Keratinocyte (primary cell): Measurements from ENCODE around the gene ZNF689.
"Not testable (repeated sequence)": the region's sequence is repeated elsewhere in the genome, so short reads cannot be mapped to it uniquely, and the experiment has no call there.

ENCODE experiments used
- CTCF ChIP-seq, 3 experiments: IDR thresholded peaks in 1 of 3; conservative IDR thresholded peaks in 1 of 3; optimal IDR thresholded peaks in 1 of 3; 2 replicates in 2 of 3; 3 replicates in 1 of 3; pipeline versions ENCODE3 to v1.5.1; 2011; ENCODE audit warnings: low read length in 3 of 3, mild to moderate bottlenecking in 3 of 3, moderate library complexity in 2 of 3, control low read depth in 1 of 3, inconsistent platforms in 1 of 3; ENCODE audit not compliant: insufficient read depth in 2 of 3; ENCODE audit errors: extremely low read depth in 1 of 3
- EZH2 ChIP-seq: IDR thresholded peaks from one replicate; pipeline ENCODE4 v1.6.1; 2012; ENCODE audit warnings: inconsistent platforms, mild to moderate bottlenecking, low read length, moderate library complexity

GRCh38 chr16:30637139-30637538, 26.9 kb upstream of the ZNF689 start:
- not testable (repeated sequence) for TF ChIP-seq CTCF (optimal IDR thresholded peaks at IDR 0.05 in 1 of 3, IDR thresholded peaks at IDR 0.05 in 1 of 3, conservative IDR thresholded peaks at IDR 0.05 in 1 of 3; ENCODE audit: extremely low read depth in 1 of 3, insufficient read depth in 2 of 3, low read length in 3 of 3); EZH2
